Ovary (tissue), 9 donors: Measurements from ENCODE around the gene GALNT16. TPM values are rescaled to one million over a fixed set of nuclear protein-coding genes. Genes with fewer than 3 reads are reported as not detected.

ENCODE experiments used
- DNase-seq, 5 donors: peaks; one replicate each; pipeline ENCODE4 v3.0.0-alpha.2; 2019 to 2020
- H3K27ac ChIP-seq, 2 donors: fragments of 200-600 bp; one replicate each; pipeline versions ENCODE4 v1.5.1 to v1.8.0; 2019 to 2022
- H3K27me3 ChIP-seq: fragments of 200-600 bp; one replicate; pipeline ENCODE4 v1.8.0; 2022
- H3K36me3 ChIP-seq: fragments of 200-600 bp; sonication (generic); one replicate; pipeline ENCODE4 v1.5.1; 2019
- H3K4me1 ChIP-seq: one replicate; pipeline ENCODE4 v1.8.1; 2013; ENCODE audit warnings: mild to moderate bottlenecking, moderate library complexity; ENCODE audit not compliant: insufficient read depth
- H3K4me3 ChIP-seq: fragments of 200-600 bp; sonication (generic); one replicate; pipeline ENCODE4 v1.5.1; 2017
- H3K9me3 ChIP-seq, 2 donors: fragments of 200-600 bp in 1 of 2; sonication (generic) in 1 of 2; one replicate each; pipeline versions ENCODE4 v1.5.1 to v1.8.1; 2013 to 2019; ENCODE audit warnings: mild to moderate bottlenecking in 1 of 2, moderate library complexity in 1 of 2
- EP300 ChIP-seq: sonication (generic); formaldehyde crosslinking; IDR thresholded peaks from one replicate; pipeline ENCODE4 v1.6.1; 2017; ENCODE audit warnings: antibody characterized with exemption
- POLR2A ChIP-seq: fragments of 450-650 bp; IDR thresholded peaks from one replicate; pipeline ENCODE4 v1.6.1; 2017; ENCODE audit warnings: antibody characterized with exemption, mild to moderate bottlenecking, moderate library complexity
- WGBS, 3 donors: extraction: QIAGEN DNeasy Blood & Tissue Kit in 1 of 3; methylation state at CpG; one replicate each; pipeline versions ENCODE4 v1.1.5 to v1.1.7; 2013 to 2017; 5-methylcytosine and 5-hydroxymethylcytosine counted together
- intact Hi-C, 4 donors: fragments of 100-400 bp; cut with DNase I; formaldehyde crosslinking; loops; one replicate each; pipeline versions ENCODE4 v1.11.0 to v1.15.1; 2022 to 2023
- polyA plus RNA-seq, 2 donors: library from polyadenylated mRNA; stranded (reverse); fragments of 200-250 nt in 1 of 2; fragments of 350-450 nt in 1 of 2; fragmentation: Illumina TruSeq in 1 of 2; extraction: RNeasy Lipid Tissue Mini Kit (QIAGEN cat#74804) in 1 of 2; gene quantifications; one replicate each; pipeline ENCODE4 v1.2.3, GENCODE V29; 2013 to 2014
- total RNA-seq, 7 donors: library from RNA; depleted of rRNA in 2 of 7; stranded (reverse); fragments of >200 nt in 2 of 7; fragmentation: NEBNext Ultra II Directional in 3 of 7; extraction: Animal tissue kit (Norgen Biotek cat#: 25700) in 3 of 7; gene quantifications; one replicate each; pipeline versions ENCODE4 v1.1.0 to v1.2.4, GENCODE V29; 2016 to 2023
- TF ChIP-seq, protein P1 (sequence below), 3 donors: fragments of 450-650 bp in 2 of 3; fragments of 200-600 bp in 1 of 3; IDR thresholded peaks; one replicate each; pipeline versions ENCODE4 v1.5.1 to v1.8.0; 2016 to 2022; ENCODE audit warnings: antibody characterized with exemption in 3 of 3, mild to moderate bottlenecking in 1 of 3
- donor health status: DM: no; HTN: no; CAD: no; lungs with moderate emphysema.
- donor health status: DM: no; HTN: no; CAD: no.
- donor health status: Bipolar disorder and iron deficiency.
- donor health status: DM: yes; HTN: yes; CAD: no.
- donor health status: DM: no; HTN: no; CAD: no.
- donor health status: DM: yes; HTN: yes; CAD: no.

Gene GALNT16
- total and polyA plus RNA-seq, 9 donors = 0.36 to 5.3 (median 2.0) TPM

DNA sequence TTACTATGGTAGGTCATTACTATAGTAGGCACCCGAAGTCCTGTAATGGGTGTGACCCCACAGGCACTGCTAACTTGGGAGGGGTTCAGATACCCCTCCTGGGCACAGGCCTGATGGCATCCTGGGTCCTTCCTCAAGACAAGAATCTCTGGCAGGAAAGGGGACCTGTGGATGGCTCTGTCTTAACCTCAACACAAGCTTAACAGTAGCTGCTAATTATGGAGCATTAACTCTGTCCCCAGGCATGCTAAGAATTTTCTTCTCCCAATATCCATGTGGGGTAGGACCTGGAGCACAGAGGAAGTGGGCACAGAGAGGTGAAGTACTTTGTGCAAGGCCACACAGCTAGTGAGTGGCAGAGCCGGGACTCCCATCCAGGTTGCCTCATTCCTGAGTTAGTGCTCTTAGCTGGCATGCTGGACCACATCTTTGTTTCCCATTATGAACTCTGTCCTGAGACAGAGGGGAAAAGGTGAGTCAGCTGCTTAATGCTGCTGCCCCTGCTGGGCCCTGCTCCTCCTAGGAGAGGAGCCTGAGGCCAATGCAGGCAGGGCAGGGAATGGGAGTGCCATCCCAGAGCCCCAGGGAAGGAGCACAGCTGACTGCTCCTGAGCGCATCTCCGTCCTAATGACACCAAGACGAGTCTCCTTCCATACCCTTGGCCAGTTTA is 32.1 kb downstream of the GALNT16 start:
- TF ChIP-seq, protein P1, sequence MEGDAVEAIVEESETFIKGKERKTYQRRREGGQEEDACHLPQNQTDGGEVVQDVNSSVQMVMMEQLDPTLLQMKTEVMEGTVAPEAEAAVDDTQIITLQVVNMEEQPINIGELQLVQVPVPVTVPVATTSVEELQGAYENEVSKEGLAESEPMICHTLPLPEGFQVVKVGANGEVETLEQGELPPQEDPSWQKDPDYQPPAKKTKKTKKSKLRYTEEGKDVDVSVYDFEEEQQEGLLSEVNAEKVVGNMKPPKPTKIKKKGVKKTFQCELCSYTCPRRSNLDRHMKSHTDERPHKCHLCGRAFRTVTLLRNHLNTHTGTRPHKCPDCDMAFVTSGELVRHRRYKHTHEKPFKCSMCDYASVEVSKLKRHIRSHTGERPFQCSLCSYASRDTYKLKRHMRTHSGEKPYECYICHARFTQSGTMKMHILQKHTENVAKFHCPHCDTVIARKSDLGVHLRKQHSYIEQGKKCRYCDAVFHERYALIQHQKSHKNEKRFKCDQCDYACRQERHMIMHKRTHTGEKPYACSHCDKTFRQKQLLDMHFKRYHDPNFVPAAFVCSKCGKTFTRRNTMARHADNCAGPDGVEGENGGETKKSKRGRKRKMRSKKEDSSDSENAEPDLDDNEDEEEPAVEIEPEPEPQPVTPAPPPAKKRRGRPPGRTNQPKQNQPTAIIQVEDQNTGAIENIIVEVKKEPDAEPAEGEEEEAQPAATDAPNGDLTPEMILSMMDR (IDR thresholded peaks at IDR 0.05) = no peak
- TF ChIP-seq EP300 (no peak), POLR2A (no peak)
- Histone ChIP-seq H3K4me3 (no peak overlapping the region), H3K9me3 (no peaks in the 10 kb centered on the region), H3K36me3 (no peaks in the 10 kb centered on the region), H3K27me3 (peaks cover 3% of the 10 kb centered on the region), H3K27ac (no peak overlapping the region), H3K4me1 (peaks cover 10% of the 10 kb centered on the region)
- 90 to 97% (median 92%) methylated on average over 5 of the region's 5 CpGs for WGBS, 3 donors
- DNase-seq = no peak
- intact Hi-C loops = no loop called here

DNA sequence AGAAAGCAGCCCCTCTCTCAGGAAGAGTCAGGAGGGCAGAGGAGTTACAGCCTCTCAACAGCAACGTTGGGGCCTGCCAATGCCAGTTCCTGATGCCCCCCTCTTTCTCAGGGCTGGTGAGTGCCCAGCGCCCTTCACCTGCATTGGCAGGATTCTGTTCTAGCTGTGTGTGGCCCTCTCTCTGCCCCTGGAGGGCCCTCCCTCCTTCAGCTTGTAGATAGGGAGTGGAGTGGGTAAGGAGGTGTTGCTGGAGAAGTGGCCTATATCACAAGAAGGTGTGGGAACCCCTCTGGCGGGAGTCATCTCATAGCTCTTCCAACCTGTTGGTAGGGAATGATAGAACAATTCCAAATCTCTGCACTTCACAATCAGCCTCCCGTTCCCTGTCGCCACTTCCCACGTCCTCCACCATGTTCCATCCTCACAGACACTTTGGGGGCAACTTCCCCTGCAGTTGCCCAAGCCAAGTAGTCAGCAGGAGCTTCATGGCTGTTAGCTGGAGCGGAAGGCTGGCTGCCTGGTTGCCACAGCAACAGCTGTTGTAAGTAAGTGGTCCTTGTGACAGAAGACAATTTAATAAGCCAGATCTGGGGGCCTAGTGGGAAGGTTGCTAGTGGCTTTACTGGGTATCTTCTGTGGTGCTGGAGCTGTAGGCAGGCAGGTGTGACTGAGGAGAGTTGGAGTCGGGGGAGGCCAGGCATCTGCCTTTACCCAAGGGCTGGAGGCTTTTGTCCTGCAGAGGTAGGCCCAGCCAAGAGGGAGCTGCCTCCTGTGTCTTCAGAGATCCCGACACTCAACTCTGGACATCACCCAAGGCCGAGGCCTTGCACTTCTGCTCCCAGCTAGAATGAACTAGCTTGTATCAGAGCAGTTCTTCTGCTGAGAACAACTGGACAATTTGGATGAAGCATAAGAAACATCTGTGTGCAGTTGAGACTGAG is 38.4 kb downstream of the GALNT16 start:
- no peaks in the 10 kb centered on the region for H3K36me3 ChIP-seq
- intact Hi-C loops = no loop called here
- peak; percentile 60 to 78 (median 67) for DNase-seq
- peak overlapping the region in 1 of 2 donors; percentile 45 for H3K27ac ChIP-seq
- no peak overlapping the region for H3K4me3 ChIP-seq
- H3K9me3 ChIP-seq = no peaks in the 10 kb centered on the region
- H3K4me1 ChIP-seq = peaks cover 2% of the 10 kb centered on the region
- TF ChIP-seq POLR2A (no peak), EP300 (no peak)
- H3K27me3 ChIP-seq = peaks cover 3% of the 10 kb centered on the region
- 57 to 59% (median 58%) methylated on average over 10 of the region's 10 CpGs for WGBS, 3 donors

DNA sequence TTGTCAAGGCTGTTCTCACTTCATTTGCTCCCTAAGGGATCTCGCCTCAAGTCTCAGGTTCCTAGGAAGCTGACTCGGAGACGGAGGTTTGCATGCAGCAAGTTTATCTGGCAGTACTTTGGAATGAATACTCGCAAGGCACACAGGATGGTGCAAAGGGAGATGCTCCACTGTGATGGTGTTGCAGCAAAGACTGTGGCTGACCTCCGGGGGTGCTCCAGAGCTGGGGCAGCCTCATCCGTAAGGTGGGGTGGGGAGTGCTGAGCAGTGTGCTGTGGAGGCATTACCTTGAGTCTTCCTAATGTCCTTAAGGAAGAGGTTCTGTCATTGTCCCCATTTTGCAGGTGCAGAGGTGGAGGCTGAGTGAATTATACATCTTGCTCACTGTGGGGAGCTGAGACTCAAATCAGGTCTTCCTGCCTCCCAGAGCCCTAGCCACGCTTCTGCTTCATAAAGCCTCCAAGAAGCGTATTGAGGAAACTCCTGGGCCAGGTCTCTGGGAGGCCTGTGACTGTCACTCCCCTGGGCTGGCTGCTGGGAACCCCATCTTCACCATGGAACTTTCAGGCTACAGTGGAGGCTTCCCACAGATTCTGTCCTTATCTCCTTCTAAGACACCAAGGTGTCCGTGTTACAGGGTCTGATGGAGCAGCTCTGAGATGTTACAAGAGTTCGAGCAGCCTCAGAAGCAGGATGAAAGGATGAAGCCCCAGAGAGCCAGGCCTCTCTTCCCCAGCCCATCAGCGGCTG is 39.5 kb downstream of the GALNT16 start:
- Histone ChIP-seq H3K27me3 (peaks cover 3% of the 10 kb centered on the region), H3K4me1 (peaks cover 2% of the 10 kb centered on the region), H3K27ac (peak overlapping the region in 1 of 2 donors; percentile 45), H3K36me3 (no peaks in the 10 kb centered on the region), H3K4me3 (no peak overlapping the region), H3K9me3 (no peaks in the 10 kb centered on the region)
- 75 to 79% (median 79%) methylated on average over 11 of the region's 11 CpGs for WGBS, 3 donors
- TF ChIP-seq, protein P1 (IDR thresholded peaks at IDR 0.05) = no peak
- intact Hi-C loops = no loop called here
- DNase-seq = peak in 1 of 5 donors; percentile 15

DNA sequence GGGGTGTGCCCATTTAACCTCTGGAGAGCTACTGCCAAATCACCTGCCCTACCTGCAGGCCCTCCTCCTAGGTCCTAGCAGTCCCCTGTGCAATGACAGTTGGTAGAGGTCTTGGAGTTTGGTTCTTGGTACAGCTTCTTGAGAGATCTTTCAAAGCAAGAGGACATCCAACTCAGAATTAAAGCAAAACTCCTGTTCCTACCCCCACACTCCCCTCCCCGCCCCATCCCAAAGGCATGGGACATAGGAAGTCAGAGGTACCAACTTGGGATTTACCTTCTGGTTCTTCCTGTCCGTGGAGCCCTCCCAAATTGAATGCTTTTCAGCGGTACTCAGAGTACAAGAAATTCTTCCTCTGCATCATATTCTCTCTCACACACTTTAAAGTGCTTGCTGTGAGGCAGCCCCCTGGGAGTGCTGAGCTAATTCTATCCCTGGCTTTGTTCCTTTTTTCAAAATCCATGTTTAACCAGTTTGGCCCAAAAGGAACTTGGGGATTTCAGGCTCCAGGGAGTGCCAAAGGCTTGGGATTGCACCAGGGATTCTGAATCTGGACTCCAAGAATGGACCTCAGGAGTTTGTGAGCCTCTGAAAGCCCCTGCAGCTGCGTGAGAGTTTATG is 40.8 kb downstream of the GALNT16 start:
- peaks cover 3% of the 10 kb centered on the region for H3K27me3 ChIP-seq
- WGBS, 3 donors = 84 to 89% (median 86%) methylated on average over 4 of the region's 4 CpGs
- H3K4me3 ChIP-seq = no peak overlapping the region
- peak in 1 of 5 donors; percentile 3 for DNase-seq
- no peaks in the 10 kb centered on the region for H3K36me3 ChIP-seq
- H3K9me3 ChIP-seq = no peaks in the 10 kb centered on the region
- intact Hi-C loops = no loop called here
- peaks cover 2% of the 10 kb centered on the region for H3K4me1 ChIP-seq
- no peak overlapping the region for H3K27ac ChIP-seq
- no peak for TF ChIP-seq POLR2A
- TF ChIP-seq, protein P1 (IDR thresholded peaks at IDR 0.05) = no peak
- TF ChIP-seq EP300 = no peak
